SU-DHL-6 (cell line): ENCODE measurements around the gene ZFP36L2.

Experiments
- H2AFZ ChIP-seq: fragments of 200-600 bp; sonication (generic); 2 replicates; pipeline ENCODE4 v1.6.1; 2014; ENCODE audit warnings: low read depth, mild to moderate bottlenecking, moderate library complexity, mixed read lengths, antibody characterized with exemption, low read length; ENCODE audit not compliant: severe bottlenecking
- H3F3A ChIP-seq: fragments of 200-600 bp; shearing (Covaris generic); 2 replicates; pipeline ENCODE4 v1.6.0; 2016; ENCODE audit warnings: antibody characterized with exemption, mild to moderate bottlenecking; ENCODE audit not compliant: insufficient read depth
- H3K27ac ChIP-seq: fragments of 200-600 bp; sonication (generic); 2 replicates; pipeline ENCODE4 v1.5.1; 2016; ENCODE audit warnings: low read depth, mild to moderate bottlenecking, low read length, moderate library complexity, mixed read lengths
- H3K27me3 ChIP-seq: fragments of 200-600 bp; sonication (generic), shearing (Covaris generic); 2 replicates; pipeline ENCODE4 v1.6.0; 2014; ENCODE audit warnings: mild to moderate bottlenecking, low read length
- H3K36me3 ChIP-seq: fragments of 200-600 bp; sonication (generic); 2 replicates; pipeline ENCODE4 v1.6.1; 2014; ENCODE audit warnings: mild to moderate bottlenecking, low read length, mixed read lengths
- H3K4me2 ChIP-seq: fragments of 300-600, 200-600 bp; shearing (Covaris generic), sonication (generic); 2 replicates; pipeline ENCODE4 v1.6.0; 2014; ENCODE audit warnings: low read length, low read depth, mild to moderate bottlenecking; ENCODE audit not compliant: poor library complexity, severe bottlenecking
- H3K4me3 ChIP-seq: fragments of 200-600 bp; sonication (generic); 2 replicates; pipeline ENCODE4 v1.5.1; 2014; ENCODE audit warnings: antibody characterized with exemption, low read length, mild to moderate bottlenecking, mixed read lengths; ENCODE audit not compliant: insufficient read depth, poor library complexity, severe bottlenecking
- H3K79me2 ChIP-seq: fragments of 200-600 bp; sonication (generic); 2 replicates; pipeline ENCODE4 v1.6.1; 2014; ENCODE audit warnings: mild to moderate bottlenecking, low read length, moderate library complexity; ENCODE audit not compliant: insufficient read depth
- H3K9ac ChIP-seq: fragments of 200-600 bp; sonication (generic); 2 replicates; pipeline ENCODE4 v1.7.0; 2014; ENCODE audit warnings: mild to moderate bottlenecking, low read length
- H3K9me2 ChIP-seq: fragments of 200-600 bp; sonication (generic); replicated peaks from 2 replicates; pipeline ENCODE4 v1.6.1; 2014; ENCODE audit warnings: low read length; ENCODE audit not compliant: insufficient read depth
- H3K9me3 ChIP-seq: fragments of 200-600 bp; sonication (generic); 2 replicates; pipeline ENCODE4 v1.6.1; 2014; ENCODE audit warnings: low read length, mixed read lengths; ENCODE audit not compliant: insufficient read depth
- H4K20me1 ChIP-seq: fragments of 200-600 bp; sonication (generic); 2 replicates; pipeline ENCODE4 v1.6.1; 2014; ENCODE audit warnings: low read depth, mild to moderate bottlenecking, antibody characterized with exemption, low read length, moderate library complexity, mixed read lengths
- EZH2phosphoT487 ChIP-seq: fragments of 200-600 bp; sonication (generic), shearing (Covaris generic); conservative IDR thresholded peaks from 2 replicates; pipeline ENCODE4 v1.6.1; 2018; ENCODE audit warnings: mild to moderate bottlenecking, antibody characterized with exemption, low read length, moderate library complexity, mixed read lengths
- TF ChIP-seq, protein P1 (sequence below): fragments of 200-600 bp; sonication (generic); IDR thresholded peaks from one replicate; pipeline ENCODE4 v1.5.1; 2017; ENCODE audit warnings: antibody characterized with exemption, mild to moderate bottlenecking, low read length, moderate library complexity; ENCODE audit not compliant: insufficient read depth, poor library complexity, severe bottlenecking

ZFP36L2 gene

DNA sequence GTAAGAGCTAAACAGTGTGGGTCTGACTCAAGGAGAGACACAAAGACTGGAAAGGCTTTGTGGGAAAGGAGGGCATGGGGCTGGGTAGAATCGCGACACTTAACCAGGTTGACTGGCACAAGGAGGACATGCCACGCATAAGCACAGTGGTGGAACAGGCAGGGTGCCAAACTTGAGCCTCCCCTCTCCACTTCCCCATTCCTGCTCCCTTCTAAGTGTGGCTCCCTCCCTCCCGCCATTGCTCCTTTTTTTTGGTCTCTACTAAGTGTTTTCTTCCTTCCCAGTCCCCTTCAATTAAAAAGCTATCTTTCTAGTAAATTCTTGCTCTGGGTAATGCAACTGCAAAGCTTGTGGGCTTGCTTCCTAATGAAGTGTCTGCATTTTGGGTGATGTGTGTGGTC is 40.3 kb upstream of the ZFP36L2 start:
- no peak overlapping the region for H3K9ac ChIP-seq
- H3K9me3 ChIP-seq: no peaks in the 10 kb centered on the region
- H3K36me3 ChIP-seq: no peaks in the 10 kb centered on the region
- H2AFZ ChIP-seq: no peak overlapping the region
- no peak overlapping the region for H3K4me3 ChIP-seq
- no peaks in the 10 kb centered on the region for H3K27me3 ChIP-seq
- no peaks in the 10 kb centered on the region for H3F3A ChIP-seq
- TF ChIP-seq EZH2phosphoT487: no peak
- TF ChIP-seq, protein P1, sequence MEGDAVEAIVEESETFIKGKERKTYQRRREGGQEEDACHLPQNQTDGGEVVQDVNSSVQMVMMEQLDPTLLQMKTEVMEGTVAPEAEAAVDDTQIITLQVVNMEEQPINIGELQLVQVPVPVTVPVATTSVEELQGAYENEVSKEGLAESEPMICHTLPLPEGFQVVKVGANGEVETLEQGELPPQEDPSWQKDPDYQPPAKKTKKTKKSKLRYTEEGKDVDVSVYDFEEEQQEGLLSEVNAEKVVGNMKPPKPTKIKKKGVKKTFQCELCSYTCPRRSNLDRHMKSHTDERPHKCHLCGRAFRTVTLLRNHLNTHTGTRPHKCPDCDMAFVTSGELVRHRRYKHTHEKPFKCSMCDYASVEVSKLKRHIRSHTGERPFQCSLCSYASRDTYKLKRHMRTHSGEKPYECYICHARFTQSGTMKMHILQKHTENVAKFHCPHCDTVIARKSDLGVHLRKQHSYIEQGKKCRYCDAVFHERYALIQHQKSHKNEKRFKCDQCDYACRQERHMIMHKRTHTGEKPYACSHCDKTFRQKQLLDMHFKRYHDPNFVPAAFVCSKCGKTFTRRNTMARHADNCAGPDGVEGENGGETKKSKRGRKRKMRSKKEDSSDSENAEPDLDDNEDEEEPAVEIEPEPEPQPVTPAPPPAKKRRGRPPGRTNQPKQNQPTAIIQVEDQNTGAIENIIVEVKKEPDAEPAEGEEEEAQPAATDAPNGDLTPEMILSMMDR: no peak
- H4K20me1 ChIP-seq: no peaks in the 10 kb centered on the region
- H3K27ac ChIP-seq: no peak overlapping the region
- no peaks in the 10 kb centered on the region for H3K9me2 ChIP-seq
- no peak overlapping the region for H3K4me2 ChIP-seq
- H3K79me2 ChIP-seq: no peaks in the 10 kb centered on the region

DNA sequence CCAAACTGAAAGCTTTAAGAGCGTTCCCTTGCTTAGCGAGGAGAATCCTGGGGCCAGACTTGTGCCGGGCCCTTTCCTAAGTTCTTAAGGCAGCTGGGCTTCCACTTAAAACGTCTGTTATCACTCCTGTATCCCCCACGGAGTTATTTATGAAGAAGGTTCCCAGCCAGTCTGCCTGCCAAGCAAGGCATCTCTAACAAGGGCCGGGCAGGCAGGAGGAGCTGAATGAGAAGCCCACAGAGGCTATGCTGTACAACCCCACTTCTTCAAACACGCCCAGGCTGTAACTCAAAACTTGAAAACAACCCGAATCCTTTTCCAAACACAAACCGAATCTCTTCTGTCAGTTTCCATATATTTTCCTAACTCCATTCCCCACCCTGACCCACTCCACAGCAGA is 39.0 kb upstream of the ZFP36L2 start:
- no peaks in the 10 kb centered on the region for H3K9me3 ChIP-seq
- no peak overlapping the region for H3K27ac ChIP-seq
- TF ChIP-seq, protein P1: no peak
- TF ChIP-seq EZH2phosphoT487: no peak
- no peak overlapping the region for H3K9ac ChIP-seq
- H3K4me2 ChIP-seq: no peak overlapping the region
- H2AFZ ChIP-seq: no peak overlapping the region
- H3K79me2 ChIP-seq: no peaks in the 10 kb centered on the region
- no peaks in the 10 kb centered on the region for H4K20me1 ChIP-seq
- H3K36me3 ChIP-seq: no peaks in the 10 kb centered on the region
- H3F3A ChIP-seq: no peaks in the 10 kb centered on the region
- H3K4me3 ChIP-seq: no peak overlapping the region
- H3K9me2 ChIP-seq: no peaks in the 10 kb centered on the region
- H3K27me3 ChIP-seq: no peaks in the 10 kb centered on the region

- Histone ChIP-seq H3K9me3 (no peaks in the 10 kb centered on the region), H3K27me3 (no peaks in the 10 kb centered on the region), H3K4me2 (no peak overlapping the region), H3K36me3 (no peaks in the 10 kb centered on the region), H2AFZ (no peak overlapping the region), H3K9ac (no peak overlapping the region), H3F3A (no peaks in the 10 kb centered on the region), H3K27ac (no peak overlapping the region), H3K4me3 (no peak overlapping the region), H3K79me2 (no peaks in the 10 kb centered on the region), H4K20me1 (no peaks in the 10 kb centered on the region), H3K9me2 (no peaks in the 10 kb centered on the region)
- no peak for TF ChIP-seq EZH2phosphoT487
Measured at GRCh38 chr2:43265001-43265400, 38.6 kb upstream of the ZFP36L2 start.

DNA sequence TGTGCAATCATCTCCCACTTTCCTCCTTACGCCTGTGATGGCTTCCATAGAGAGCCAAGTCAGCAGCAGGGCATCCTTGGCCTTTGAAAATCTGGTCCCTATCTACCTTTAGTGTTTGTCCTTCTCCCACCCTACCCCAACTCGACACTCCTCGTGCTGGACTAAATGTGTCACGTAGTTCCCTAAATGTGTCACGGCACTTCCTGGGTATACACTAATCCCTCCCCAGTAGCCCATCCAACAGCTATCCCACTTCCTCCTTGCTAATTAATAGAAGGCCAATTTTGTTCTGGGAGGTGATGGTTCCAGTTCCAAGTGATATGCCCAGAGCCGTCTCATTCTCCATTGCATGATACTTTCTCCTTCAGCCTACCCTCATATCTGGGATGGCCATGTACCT is 36.5 kb upstream of the ZFP36L2 start:
- Histone ChIP-seq H3K36me3 (no peaks in the 10 kb centered on the region), H3K9me3 (no peaks in the 10 kb centered on the region), H3K79me2 (no peaks in the 10 kb centered on the region), H3F3A (no peaks in the 10 kb centered on the region), H3K27ac (no peak overlapping the region), H3K4me3 (no peak overlapping the region), H3K9ac (no peak overlapping the region), H4K20me1 (no peaks in the 10 kb centered on the region), H2AFZ (no peak overlapping the region), H3K9me2 (no peaks in the 10 kb centered on the region), H3K27me3 (no peaks in the 10 kb centered on the region), H3K4me2 (no peak overlapping the region)
- TF ChIP-seq EZH2phosphoT487: no peak
